Measurements from ENCODE around the gene FARSA. TPM values are rescaled to one million over a fixed set of nuclear protein-coding genes. Genes with fewer than 3 reads are reported as not detected.

Gene FARSA
- total and polyA plus RNA-seq, 2 of the 8 experiments (the other 6 are each of a cell fraction or from before 2014, with no cell fraction given) = 61.0 to 103 TPM

- Histone ChIP-seq H2BK120ac (replicated peaks; ENCODE audit: low read depth, low read length) (no peak overlapping the region), H4K8ac (ENCODE audit: extremely low read depth, insufficient read depth, low read length) (no peak overlapping the region), H3K27me3 (replicated peaks in 1 of 4; ENCODE audit: control insufficient read depth in 3 of 4, extremely low read depth in 1 of 4, insufficient read depth in 3 of 4, low read length in 3 of 4) (no peaks in the 10 kb centered on the region), H3K18ac (ENCODE audit: extremely low read depth, low read length) (no peak overlapping the region), H3K79me1 (ENCODE audit: low read depth, low read length) (peaks cover 2% of the 10 kb centered on the region; the same call in 1 of the 2 replicates), H2BK5ac (ENCODE audit: low read depth, low read length) (no peak overlapping the region), H2BK12ac (ENCODE audit: low read depth, low read length) (no peak overlapping the region), H3K4me1 (replicated peaks in 1 of 4; ENCODE audit: control insufficient read depth in 3 of 4, insufficient read depth in 4 of 4, low read length in 3 of 4) (peaks cover 0 to 3% (median 0%) of the 10 kb centered on the region in 4 experiments; a peak in 1 of 7 replicates), H2AK5ac (ENCODE audit: low read depth, low read length) (no peak overlapping the region), H2BK20ac (ENCODE audit: low read length) (no peak overlapping the region), H3K27ac (ENCODE audit: low read depth, low read length) (no peak overlapping the region), H4K5ac (ENCODE audit: insufficient read length, low read depth, low read length) (no peak overlapping the region), H3K9me3 (ENCODE audit: insufficient read depth in 2 of 2, low read depth in 1 of 2, low read length in 1 of 2) (no peaks in the 10 kb centered on the region), H3K56ac (replicated peaks; ENCODE audit: insufficient read length, low read depth, low read length) (no peak overlapping the region), H3K4ac (replicated peaks; ENCODE audit: insufficient read length, low read depth, low read length) (no peak overlapping the region), H3K36me3 (ENCODE audit: control insufficient read depth in 2 of 4, insufficient read depth in 4 of 4, low read length in 3 of 4) (peaks cover 19 to 63% (median 32%) of the 10 kb centered on the region in 4 experiments), H4K20me1 (replicated peaks in 1 of 2; ENCODE audit: control insufficient read depth in 1 of 2, insufficient read depth in 2 of 2, low read length in 2 of 2) (peaks cover 0 to 5% of the 10 kb centered on the region in 2 experiments), H3K79me2 (ENCODE audit: control insufficient read depth in 1 of 2, insufficient read depth in 2 of 2, low read length in 2 of 2) (peaks cover 0 to 23% of the 10 kb centered on the region in 2 experiments; a peak in 2 of 4 replicates), H4K91ac (replicated peaks; ENCODE audit: insufficient read length, low read length) (no peak overlapping the region), H2BK15ac (ENCODE audit: low read length) (no peak overlapping the region), H3K14ac (ENCODE audit: insufficient read length) (no peak overlapping the region), H2AFZ (ENCODE audit: low read length) (no peak overlapping the region), H3K23ac (ENCODE audit: insufficient read length) (no peak overlapping the region), H3K23me2 (ENCODE audit: low read depth, low read length) (no peaks in the 10 kb centered on the region), H3K4me2 (ENCODE audit: insufficient read depth in 1 of 2, low read depth in 2 of 2, low read length in 2 of 2) (no peak overlapping the region), H3K9ac (replicated peaks in 1 of 4; ENCODE audit: extremely low read depth in 1 of 4, low read depth in 3 of 4, low read length in 3 of 4) (no peak overlapping the region), H3K4me3 (ENCODE audit: extremely low read depth in 1 of 4, insufficient read depth in 2 of 4, low read depth in 3 of 4, low read length in 4 of 4) (no peak overlapping the region)
- WGBS, 2 experiments (ENCODE audit: extremely low coverage in 1 of 2, insufficient coverage in 1 of 2, insufficient read length in 1 of 2, insufficient replicate concordance in 2 of 2, low coverage in 1 of 2, low lambda C conversion rate in 2 of 2, missing lambda C conversion rate in 1 of 2) = 93% methylated on average over 16 of the region's 16 CpGs; no CpG with 5 or more reads in 1 of the 2 experiments
- FAIRE-seq (no peak), DNase-seq (ENCODE audit: low read depth in 1 of 2, low spot score in 2 of 2) (no peak)
- TF ChIP-seq TCF12 (IDR thresholded peaks at IDR 0.05; ENCODE audit: low read depth, low read length) (no peak), POLR2AphosphoS5 (IDR thresholded peaks at IDR 0.05; ENCODE audit: low read depth, low read length) (peak; percentile 27; the same call in 1 of the 2 replicates), RXRA (IDR thresholded peaks at IDR 0.05; ENCODE audit: insufficient read depth, low read depth, low read length) (no peak), POLR2A (IDR thresholded peaks at IDR 0.05; ENCODE audit: control extremely low read depth in 1 of 2, low read depth in 2 of 2, low read length in 2 of 2) (0 out of 3 replicates have a peak, but pooled peaks of 1 of the 2 experiments have one; percentile 44), SP2 (IDR thresholded peaks at IDR 0.05; ENCODE audit: low read length) (no peak), E2F6 (IDR thresholded peaks at IDR 0.05) (no peak)
- CTCF ChIA-PET (ENCODE audit: partially characterized antibody) = interaction anchor here (0.6 to 3.1 kb wide), 3 partner anchors 16 to 121 kb away, joined by 3 to 18 read pairs (median 4); no protein-coding TSS in a partner anchor
- POLR2A ChIA-PET (ENCODE audit: partially characterized antibody) = interaction anchor here (0.7 to 8.1 kb wide), 8 partner anchors 11 to 1574 kb away, joined by 3 to 71 read pairs (median 5); partner anchors contain the start of gene CALR
Observed at GRCh38 chr19:12949363-12950283, 16.1 kb upstream of the FARSA start.
